ENCODE data around the gene HYAL2. TPM values are rescaled to one million over a fixed set of nuclear protein-coding genes. Genes with fewer than 3 reads are reported as not detected.

Gene HYAL2
- total and polyA plus RNA-seq, 9 of the 15 experiments (the other 6 are each of a cell fraction or from before 2014, with no cell fraction given) = 0.36 to 22.7 (median 11.4) TPM; not detected in 1

GRCh38 chr3:50299638-50299928 is 23.0 kb downstream of the HYAL2 start (continued):
- TF ChIP-seq DDX20 (tag; IDR thresholded peaks at IDR 0.05; ENCODE audit: low read depth) (no peak), HNRNPH1 (optimal IDR thresholded peaks at IDR 0.05; ENCODE audit: low read depth, low read length) (no peak), EZH2 (IDR thresholded peaks at IDR 0.05; ENCODE audit: borderline replicate concordance, low read depth, low read length) (no peak), BCL6 (CRISPR knock-in tag; IDR thresholded peaks at IDR 0.05) (no peak), SMARCB1 (IDR thresholded peaks at IDR 0.05; ENCODE audit: insufficient read length, low read depth) (no peak), ZNF408 (CRISPR knock-in tag; IDR thresholded peaks at IDR 0.05; ENCODE audit: low read depth) (no peak), TRIM28 (IDR thresholded peaks at IDR 0.05) (no peak), NCOA1 (IDR thresholded peaks at IDR 0.05; ENCODE audit: low read depth) (no peak), ZEB2 (IDR thresholded peaks at IDR 0.05) (no peak), GABPA (tag; conservative IDR thresholded peaks at IDR 0.05; ENCODE audit: low read depth) (peak; percentile 34), ZNF77 (CRISPR knock-in tag; IDR thresholded peaks at IDR 0.05) (no peak), JUN (IDR thresholded peaks at IDR 0.05; ENCODE audit: borderline replicate concordance, low read depth, low read length) (no peak), JUN (CRISPR knock-in tag; IDR thresholded peaks at IDR 0.05; ENCODE audit: borderline replicate concordance) (no peak), ZSCAN29 (IDR thresholded peaks at IDR 0.05) (no peak), POLR2AphosphoS5 (IDR thresholded peaks at IDR 0.05; ENCODE audit: control insufficient read depth, insufficient read depth, low read depth, low read length) (0 out of 2 replicates have a peak, but pooled peaks have one; percentile 6), ZBTB12 (CRISPR knock-in tag; IDR thresholded peaks at IDR 0.05) (no peak), EP400 (IDR thresholded peaks at IDR 0.05) (peak; percentile 5; the same call in 1 of the 2 replicates), FOXK2 (conservative IDR thresholded peaks at IDR 0.05 in 1 of 2, IDR thresholded peaks at IDR 0.05 in 1 of 2; ENCODE audit: low read depth in 2 of 2) (no peak; a peak in 1 of 4 replicates), ZNF740 (CRISPR knock-in tag; IDR thresholded peaks at IDR 0.05) (no peak), ZNF740 (tag; IDR thresholded peaks at IDR 0.05) (no peak), CHD1 (IDR thresholded peaks at IDR 0.05; ENCODE audit: low read length) (no peak), ZNF384 (IDR thresholded peaks at IDR 0.05; ENCODE audit: low read depth, low read length) (no peak), WHSC1 (IDR thresholded peaks at IDR 0.05; ENCODE audit: low read length) (no peak), JUNB (CRISPR knock-in tag; conservative IDR thresholded peaks at IDR 0.05) (no peak)
- TF ChIP-seq, protein P1, sequence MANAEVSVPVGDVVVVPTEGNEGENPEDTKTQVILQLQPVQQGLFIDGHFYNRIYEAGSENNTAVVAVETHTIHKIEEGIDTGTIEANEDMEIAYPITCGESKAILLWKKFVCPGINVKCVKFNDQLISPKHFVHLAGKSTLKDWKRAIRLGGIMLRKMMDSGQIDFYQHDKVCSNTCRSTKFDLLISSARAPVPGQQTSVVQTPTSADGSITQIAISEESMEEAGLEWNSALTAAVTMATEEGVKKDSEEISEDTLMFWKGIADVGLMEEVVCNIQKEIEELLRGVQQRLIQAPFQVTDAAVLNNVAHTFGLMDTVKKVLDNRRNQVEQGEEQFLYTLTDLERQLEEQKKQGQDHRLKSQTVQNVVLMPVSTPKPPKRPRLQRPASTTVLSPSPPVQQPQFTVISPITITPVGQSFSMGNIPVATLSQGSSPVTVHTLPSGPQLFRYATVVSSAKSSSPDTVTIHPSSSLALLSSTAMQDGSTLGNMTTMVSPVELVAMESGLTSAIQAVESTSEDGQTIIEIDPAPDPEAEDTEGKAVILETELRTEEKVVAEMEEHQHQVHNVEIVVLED (CRISPR knock-in tag; IDR thresholded peaks at IDR 0.05) = no peak
- TF ChIP-seq, protein P2, sequence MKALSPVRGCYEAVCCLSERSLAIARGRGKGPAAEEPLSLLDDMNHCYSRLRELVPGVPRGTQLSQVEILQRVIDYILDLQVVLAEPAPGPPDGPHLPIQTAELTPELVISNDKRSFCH (CRISPR knock-in tag; IDR thresholded peaks at IDR 0.05) = no peak
- TF ChIP-seq, protein P2 (tag; IDR thresholded peaks at IDR 0.05) = no peak
- TF ChIP-seq, protein P3, sequence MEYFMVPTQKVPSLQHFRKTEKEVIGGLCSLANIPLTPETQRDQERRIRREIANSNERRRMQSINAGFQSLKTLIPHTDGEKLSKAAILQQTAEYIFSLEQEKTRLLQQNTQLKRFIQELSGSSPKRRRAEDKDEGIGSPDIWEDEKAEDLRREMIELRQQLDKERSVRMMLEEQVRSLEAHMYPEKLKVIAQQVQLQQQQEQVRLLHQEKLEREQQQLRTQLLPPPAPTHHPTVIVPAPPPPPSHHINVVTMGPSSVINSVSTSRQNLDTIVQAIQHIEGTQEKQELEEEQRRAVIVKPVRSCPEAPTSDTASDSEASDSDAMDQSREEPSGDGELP (CRISPR knock-in tag; IDR thresholded peaks at IDR 0.05; ENCODE audit: borderline replicate concordance) = peak; percentile 93; the same call in 1 of the 2 replicates
